ENCODE data around the gene RALGAPA2.
"Not testable (repeated sequence)": the region's sequence is repeated elsewhere in the genome, so short reads cannot be mapped to it uniquely, and the experiment has no call there.

RALGAPA2 gene

GRCh38 chr20:20355503-20355902 lies 356.9 kb downstream of the RALGAPA2 start:
- not testable (repeated sequence) for DNase-seq (ENCODE audit: extremely low read depth in 1 of 2, low read depth in 1 of 2)

- no peak for DNase-seq (ENCODE audit: extremely low read depth in 1 of 2, low read depth in 1 of 2)
Observed at GRCh38 chr20:20353576-20353975, 358.9 kb downstream of the RALGAPA2 start.

GRCh38 chr20:20344476-20344875 lies 368.0 kb downstream of the RALGAPA2 start:
- no peak for DNase-seq (ENCODE audit: extremely low read depth in 1 of 2, low read depth in 1 of 2)

GRCh38 chr20:20343932-20344331 lies 368.5 kb downstream of the RALGAPA2 start:
- DNase-seq (ENCODE audit: extremely low read depth in 1 of 2, low read depth in 1 of 2), result no peak
